Lower leg skin (tissue), 4 donors: ENCODE results near the gene MAPK14. TPM values are rescaled to one million over a fixed set of nuclear protein-coding genes. Genes with fewer than 3 reads are reported as not detected.

ENCODE experiments used
- DNase-seq, 2 donors: peaks; one replicate each; pipeline ENCODE4 v3.0.0-alpha.2; 2019; ENCODE audit warnings: low spot score in 2 of 2
- H3K4me3 ChIP-seq: fragments of 200-600 bp; sonication (generic); 2 replicates; pipeline ENCODE4 v1.5.1; 2017; ENCODE audit warnings: mild to moderate bottlenecking, low read depth; ENCODE audit not compliant: poor library complexity, severe bottlenecking
- POLR2A ChIP-seq, 2 donors: fragments of 450-650 bp; IDR thresholded peaks; one replicate each; pipeline ENCODE4 v1.6.1; 2016 to 2017; ENCODE audit warnings: antibody characterized with exemption in 2 of 2, mild to moderate bottlenecking in 1 of 2, moderate library complexity in 1 of 2
- WGBS, 2 donors: methylation state at CpG; one replicate each; pipeline ENCODE4 v1.1.5; 2018; 5-methylcytosine and 5-hydroxymethylcytosine counted together
- intact Hi-C: fragments of 100-400 bp; cut with DNase I; formaldehyde crosslinking; loops from one replicate; pipeline ENCODE4 v1.15.0; 2023; ENCODE audit warnings: low total_unique reads
- total RNA-seq, 4 donors: library from RNA; depleted of rRNA; stranded (reverse); fragments of >200 nt; gene quantifications; one replicate each; pipeline ENCODE4 v1.1.0, GENCODE V29; 2016
- TF ChIP-seq, protein P1 (sequence below), 3 donors: fragments of 450-650 bp; IDR thresholded peaks; one replicate each; pipeline ENCODE4 v1.5.1; 2016; ENCODE audit warnings: antibody characterized with exemption in 3 of 3, mild to moderate bottlenecking in 3 of 3, moderate library complexity in 2 of 3

The MAPK14 gene
- total RNA-seq, 4 donors from 2014 or later = 63.0 to 153 (median 77.7) TPM

DNA sequence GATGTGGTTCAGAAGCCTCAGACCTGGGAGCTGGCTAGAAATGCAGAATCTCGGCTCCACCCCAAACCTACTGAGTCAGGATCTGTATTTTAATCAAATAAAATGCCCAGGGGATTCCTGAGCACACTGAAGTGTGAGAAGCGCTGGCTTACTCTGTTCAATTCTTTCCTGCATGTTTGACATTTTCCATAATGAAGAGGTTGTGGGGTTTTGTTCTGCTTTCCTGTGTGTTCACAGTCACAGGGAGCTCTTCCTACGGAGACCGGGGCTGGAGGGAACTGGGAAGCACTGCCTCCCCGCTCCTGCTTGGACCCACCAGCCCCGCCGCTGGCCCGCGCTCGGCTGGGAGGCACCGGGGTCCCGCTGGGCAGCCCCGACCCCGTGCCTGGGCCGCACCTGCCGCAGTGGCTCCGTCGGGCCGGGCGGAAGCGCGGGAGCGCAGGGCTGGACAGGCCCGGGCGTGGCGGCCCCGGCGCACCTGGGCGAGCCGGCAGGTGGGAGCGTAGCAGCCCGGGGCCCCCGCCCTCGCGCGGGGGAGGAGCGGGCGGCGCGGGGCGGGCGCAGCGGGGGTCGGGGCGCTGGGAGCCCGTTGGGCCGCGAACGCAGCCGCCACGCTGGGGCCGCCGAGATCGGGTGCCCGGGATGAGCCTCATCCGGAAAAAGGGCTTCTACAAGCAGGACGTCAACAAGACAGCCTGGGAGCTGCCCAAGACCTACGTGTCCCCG lies 102.5 kb downstream of the MAPK14 start, which contains the start of gene MAPK13:
MAPK13 (plus strand) TSS at position 573 of the 726 bp plus-strand sequence; CDS start at position 643, 70 bp downstream.
- 5 to 14% methylated on average over 5 to 22 of the region's 59 CpGs for WGBS, 2 donors
- intact Hi-C loops = loop anchor here (10.0 kb wide), 1 partner anchor 65 kb away; the partner anchor contains the start of gene BRPF3
- TF ChIP-seq, protein P1, sequence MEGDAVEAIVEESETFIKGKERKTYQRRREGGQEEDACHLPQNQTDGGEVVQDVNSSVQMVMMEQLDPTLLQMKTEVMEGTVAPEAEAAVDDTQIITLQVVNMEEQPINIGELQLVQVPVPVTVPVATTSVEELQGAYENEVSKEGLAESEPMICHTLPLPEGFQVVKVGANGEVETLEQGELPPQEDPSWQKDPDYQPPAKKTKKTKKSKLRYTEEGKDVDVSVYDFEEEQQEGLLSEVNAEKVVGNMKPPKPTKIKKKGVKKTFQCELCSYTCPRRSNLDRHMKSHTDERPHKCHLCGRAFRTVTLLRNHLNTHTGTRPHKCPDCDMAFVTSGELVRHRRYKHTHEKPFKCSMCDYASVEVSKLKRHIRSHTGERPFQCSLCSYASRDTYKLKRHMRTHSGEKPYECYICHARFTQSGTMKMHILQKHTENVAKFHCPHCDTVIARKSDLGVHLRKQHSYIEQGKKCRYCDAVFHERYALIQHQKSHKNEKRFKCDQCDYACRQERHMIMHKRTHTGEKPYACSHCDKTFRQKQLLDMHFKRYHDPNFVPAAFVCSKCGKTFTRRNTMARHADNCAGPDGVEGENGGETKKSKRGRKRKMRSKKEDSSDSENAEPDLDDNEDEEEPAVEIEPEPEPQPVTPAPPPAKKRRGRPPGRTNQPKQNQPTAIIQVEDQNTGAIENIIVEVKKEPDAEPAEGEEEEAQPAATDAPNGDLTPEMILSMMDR (IDR thresholded peaks at IDR 0.05) = no peak
- no peak for TF ChIP-seq POLR2A (IDR thresholded peaks at IDR 0.05)
- peak within 1 kb of the TSS; percentile 8 for H3K4me3 ChIP-seq
- peak in 1 of 2 donors; percentile 87 for DNase-seq

DNA sequence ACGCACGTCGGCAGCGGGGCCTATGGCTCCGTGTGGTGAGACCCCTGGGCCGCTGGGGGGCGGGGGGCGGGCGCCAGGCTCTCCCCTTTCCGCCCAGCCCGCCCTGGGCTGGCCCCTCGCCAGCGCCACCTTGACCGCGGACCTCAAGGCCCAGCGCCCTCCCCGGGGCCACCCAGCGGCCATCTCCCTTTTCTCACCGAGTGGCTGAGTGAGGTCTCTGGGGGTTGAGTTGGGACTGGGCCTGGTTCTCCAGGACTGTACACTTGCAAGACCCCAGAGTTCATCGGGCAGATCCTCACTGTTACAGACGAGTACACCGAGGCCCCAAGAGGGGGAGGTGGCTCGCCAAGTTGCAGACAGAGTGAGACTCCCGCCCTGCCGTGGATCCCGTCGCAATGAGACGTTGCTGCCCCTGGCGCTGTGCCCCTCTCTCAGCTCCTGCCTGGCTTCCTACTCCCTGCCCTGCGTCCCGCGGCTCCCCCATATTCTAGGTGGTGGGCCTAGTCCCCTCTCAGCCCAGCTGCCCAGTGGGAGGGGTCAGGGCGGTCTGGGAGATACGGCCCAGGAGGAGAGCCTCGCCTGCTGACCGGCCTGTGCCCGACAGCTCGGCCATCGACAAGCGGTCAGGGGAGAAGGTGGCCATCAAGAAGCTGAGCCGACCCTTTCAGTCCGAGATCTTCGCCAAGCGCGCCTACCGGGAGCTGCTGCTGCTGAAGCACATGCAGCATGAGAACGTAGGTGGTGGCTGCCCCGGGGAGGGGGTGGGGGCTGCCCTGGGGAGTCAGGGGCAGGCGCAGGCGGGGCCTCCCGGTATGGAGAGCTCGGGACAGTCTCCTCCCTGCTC lies 103.3 kb downstream of the MAPK14 start:
- 7 to 8% methylated on average over 15 to 23 of the region's 52 CpGs for WGBS, 2 donors
- TF ChIP-seq, protein P1 (IDR thresholded peaks at IDR 0.05) = no peak
- TF ChIP-seq POLR2A (IDR thresholded peaks at IDR 0.05) = no peak
- peak in 1 of 2 donors; percentile 89 for DNase-seq
- H3K4me3 ChIP-seq = peak overlapping the region; percentile 8
- intact Hi-C loops = loop anchor here (10.0 kb wide), 1 partner anchor 64 kb away; the partner anchor contains the start of gene BRPF3

DNA sequence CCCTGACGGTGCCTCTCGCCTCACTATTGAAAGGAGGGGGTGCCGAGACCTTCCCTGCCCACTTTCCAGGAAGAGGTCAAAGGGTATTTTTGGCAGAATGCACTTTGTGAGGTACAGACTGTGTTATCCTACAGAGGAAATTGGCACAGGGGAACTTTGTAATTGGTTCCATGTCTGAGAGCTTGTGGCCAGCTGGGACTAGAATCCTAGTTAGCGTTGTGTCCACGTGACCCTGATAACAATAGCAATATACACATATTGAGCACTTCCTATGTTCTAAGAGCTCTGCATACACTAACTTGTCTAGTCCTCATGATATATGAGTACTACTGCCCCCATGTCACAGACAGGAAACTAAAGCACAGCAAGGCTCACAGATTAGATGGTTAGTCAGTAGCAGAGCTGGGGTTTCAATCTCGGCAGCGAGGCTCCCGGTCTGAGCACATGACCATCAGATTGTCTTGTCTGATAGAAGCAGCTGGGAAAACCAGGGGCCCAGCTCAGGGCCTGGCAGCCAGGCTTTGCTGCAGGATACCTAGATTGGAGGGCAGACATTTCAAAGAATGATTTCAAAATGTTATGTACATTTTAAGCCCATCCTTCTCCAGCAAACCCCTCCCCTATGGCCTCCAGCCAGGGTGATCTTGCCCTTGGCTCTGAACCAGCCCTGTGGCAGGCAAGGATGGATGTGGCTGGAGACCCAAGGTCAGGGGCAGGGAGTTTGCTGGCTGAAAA lies 104.1 kb downstream of the MAPK14 start:
- DNase-seq = peak in 1 of 2 donors; percentile 87
- no peak for TF ChIP-seq POLR2A (IDR thresholded peaks at IDR 0.05)
- TF ChIP-seq, protein P1 (IDR thresholded peaks at IDR 0.05) = no peak
- H3K4me3 ChIP-seq = no peak overlapping the region
- intact Hi-C loops = loop anchor here (10.0 kb wide), 1 partner anchor 63 kb away; the partner anchor contains the start of gene BRPF3
- WGBS, 2 donors = 5 to 8% methylated on average over 8 of the region's 8 CpGs

DNA sequence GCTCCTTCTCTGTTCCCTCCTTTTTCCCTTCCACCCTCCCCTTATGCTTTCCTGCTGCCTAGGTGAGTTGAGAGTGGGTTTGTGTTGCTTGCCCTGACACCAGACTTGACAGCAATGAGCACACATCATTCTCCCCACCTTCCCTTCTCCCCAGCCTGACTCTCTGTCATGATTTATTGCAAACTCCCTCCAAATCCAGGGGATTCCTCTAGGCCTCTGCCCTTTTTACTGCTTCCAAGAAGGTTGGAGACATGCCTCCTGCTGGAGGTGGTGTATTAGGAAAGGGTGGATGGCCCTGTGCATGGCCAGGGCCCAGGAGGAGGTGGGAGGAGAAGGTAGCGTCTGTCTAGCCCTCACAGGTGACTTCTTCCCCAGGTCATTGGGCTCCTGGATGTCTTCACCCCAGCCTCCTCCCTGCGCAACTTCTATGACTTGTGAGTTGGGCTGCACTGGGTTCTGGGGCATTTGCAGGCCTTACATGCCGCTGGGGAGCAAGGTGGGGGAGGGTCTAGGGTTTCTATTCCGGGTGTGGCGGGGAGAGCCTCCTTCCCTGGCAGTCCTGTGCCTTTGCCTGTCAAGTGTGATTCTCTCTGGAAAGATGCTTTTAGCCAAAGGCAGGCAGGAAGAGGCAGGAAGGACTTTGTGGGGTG lies 104.8 kb downstream of the MAPK14 start:
- 49 to 69% methylated on average over 5 of the region's 5 CpGs for WGBS, 2 donors
- H3K4me3 ChIP-seq = no peak overlapping the region
- TF ChIP-seq, protein P1 (IDR thresholded peaks at IDR 0.05) = no peak
- TF ChIP-seq POLR2A (IDR thresholded peaks at IDR 0.05) = no peak
- DNase-seq = peak in 1 of 2 donors; percentile 48
- intact Hi-C loops = loop anchor here (10.0 kb wide), 1 partner anchor 62 kb away; the partner anchor contains the start of gene BRPF3

DNA sequence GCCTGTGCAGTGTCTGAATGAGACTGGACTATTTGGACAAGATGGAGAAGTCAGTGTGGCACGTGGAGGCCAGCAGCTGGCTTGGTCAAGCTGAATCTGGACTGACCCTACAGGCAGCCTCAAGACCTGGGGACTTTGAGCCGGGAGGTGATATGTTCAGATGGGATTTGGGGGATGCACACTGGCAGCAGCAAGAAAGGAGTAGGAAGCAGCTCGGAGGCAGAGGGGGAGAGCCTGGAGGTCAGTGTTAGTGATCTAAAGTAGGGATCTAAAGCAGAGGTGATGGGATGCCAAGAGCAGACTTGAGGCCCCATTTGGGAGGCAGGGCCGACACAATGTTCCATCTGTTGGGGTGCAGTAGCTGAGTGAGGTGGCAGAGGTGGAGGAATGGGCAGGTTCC lies 105.5 kb downstream of the MAPK14 start:
- WGBS, 2 donors = 58 to 71% methylated on average over 4 of the region's 4 CpGs
- no peak for TF ChIP-seq POLR2A (IDR thresholded peaks at IDR 0.05)
- TF ChIP-seq, protein P1 (IDR thresholded peaks at IDR 0.05) = no peak
- intact Hi-C loops = loop anchor here (10.0 kb wide), 1 partner anchor 62 kb away; the partner anchor contains the start of gene BRPF3
- peak in 1 of 2 donors; percentile 73 for DNase-seq
- no peak overlapping the region for H3K4me3 ChIP-seq
